GM18519 (cell line): ENCODE results near the gene SLC9A8.
"Not testable (repeated sequence)": the region's sequence is repeated elsewhere in the genome, so short reads cannot be mapped to it uniquely, and the experiment has no call there.

Experiments used
- ATAC-seq: cut with Tn5 transposase; IDR thresholded peaks from one replicate; pipeline ENCODE4 v1.9.1; 2021; ENCODE audit warnings: mild to moderate bottlenecking, moderate library complexity; ENCODE audit not compliant: unreplicated experiment, low FRiP score

Gene SLC9A8

GRCh38 chr20:49786196-49786595 lies 26.4 kb upstream of the SLC9A8 start:
- no peak for ATAC-seq

DNA sequence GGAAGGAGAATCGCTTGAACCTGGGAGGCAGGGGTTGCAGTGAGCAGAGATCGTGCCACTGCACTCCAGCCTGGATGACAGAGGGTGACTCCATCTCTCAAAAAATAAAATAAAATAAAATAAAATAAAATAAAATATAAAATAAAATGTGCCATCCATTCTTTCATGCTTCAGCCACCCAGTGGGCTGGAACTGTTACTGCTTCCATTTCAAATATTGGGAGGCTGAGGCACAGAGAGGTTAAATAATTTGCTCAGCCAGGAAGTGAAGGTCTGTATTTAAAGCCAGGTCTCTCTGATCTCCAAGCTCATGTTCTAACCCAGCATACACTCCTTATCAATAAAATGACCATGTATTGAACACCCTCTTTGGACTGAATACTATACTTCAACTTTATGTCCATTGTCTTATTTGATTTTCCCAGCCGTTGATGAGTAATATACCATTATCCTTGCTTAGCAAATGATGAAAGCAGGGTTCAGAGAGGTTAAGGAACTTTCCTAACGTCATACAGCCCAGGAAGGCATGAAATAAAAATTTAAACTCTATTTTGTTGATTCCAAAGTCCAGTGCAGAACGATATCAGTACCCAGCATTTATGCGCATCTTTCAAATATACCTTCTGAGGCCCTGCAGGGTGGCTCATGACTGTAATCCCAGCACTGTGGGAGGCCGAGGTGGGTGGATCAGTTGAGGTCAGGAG lies 25.8 kb upstream of the SLC9A8 start:
- ATAC-seq = no peak

DNA sequence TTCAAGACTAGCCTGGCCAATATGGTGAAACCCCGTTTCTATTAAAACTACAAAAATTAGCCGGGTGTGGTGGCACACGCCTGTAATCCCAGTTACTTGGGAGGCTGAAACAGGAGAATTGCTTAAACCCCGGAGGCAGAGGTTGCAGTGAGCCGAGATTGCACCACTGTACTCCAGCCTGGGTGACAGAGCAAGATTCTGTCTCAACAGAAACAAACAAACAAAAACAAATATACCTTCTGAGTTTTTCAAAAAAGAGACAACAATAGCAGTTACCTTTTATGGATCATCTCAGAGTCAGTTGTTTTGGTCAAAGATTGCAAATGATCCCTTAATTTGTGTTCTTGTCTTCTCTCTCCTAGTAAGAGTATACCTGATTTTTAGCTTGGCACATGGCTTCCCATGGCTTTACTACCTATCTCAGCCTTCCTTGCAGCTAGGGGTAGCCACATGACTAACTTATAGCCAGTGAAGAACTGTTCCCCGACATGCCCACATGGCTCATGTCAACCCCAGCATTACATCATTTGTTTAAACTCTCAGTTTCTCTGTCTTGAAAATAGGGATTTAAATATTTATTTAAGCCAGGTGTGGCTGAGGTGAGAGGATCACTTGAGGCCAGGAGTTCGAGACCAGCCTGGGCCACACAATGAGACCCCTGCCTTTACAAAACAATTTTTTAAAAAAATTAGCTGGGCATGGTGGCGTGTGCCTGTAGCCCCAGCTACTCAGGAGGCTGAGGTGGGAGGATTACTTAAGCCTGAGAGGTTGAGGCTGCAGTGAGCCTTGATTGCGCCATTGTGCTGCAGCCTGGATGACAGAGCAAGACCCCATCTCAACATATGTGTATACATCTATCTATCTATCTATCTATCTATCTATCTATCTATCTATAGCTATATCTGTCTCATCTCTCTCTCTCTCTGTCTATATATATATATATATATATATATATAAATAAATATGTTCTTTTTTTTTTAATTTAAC lies 25.0 kb upstream of the SLC9A8 start:
- ATAC-seq = no peak

DNA sequence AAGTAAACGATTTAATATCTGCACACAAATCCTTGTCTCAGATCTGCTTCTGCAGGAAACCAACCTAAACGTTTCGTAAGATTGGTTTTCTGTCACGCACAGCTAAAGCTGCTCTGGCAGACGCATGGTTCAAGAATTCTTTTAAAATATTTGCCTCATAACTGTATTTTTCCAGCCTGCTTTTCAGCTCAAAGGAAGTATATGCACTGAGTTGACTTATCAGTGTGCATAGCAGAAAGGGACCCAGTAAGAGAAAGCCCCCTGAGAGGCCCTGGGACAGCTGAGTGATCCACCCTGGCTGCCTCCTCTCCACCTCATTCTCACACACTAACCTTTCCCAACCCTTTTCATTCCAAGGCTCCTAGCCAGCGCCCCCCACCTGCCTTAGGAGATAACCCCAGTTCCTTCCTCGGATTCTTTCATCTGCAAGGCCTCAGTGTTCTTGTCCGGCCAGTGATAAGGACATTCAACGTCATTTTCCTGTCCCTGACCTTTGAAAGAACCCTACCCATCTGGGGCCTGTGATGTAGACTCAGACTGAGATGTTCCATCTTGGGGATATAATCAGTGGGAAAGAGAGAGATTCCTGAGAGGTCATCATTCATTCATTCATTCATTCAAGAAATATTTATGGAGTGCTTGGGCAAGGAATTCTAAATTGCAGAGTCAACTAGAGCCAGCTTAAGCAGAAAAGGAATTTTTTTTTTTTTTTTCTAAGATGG lies 22.4 kb upstream of the SLC9A8 start:
- no peak for ATAC-seq

DNA sequence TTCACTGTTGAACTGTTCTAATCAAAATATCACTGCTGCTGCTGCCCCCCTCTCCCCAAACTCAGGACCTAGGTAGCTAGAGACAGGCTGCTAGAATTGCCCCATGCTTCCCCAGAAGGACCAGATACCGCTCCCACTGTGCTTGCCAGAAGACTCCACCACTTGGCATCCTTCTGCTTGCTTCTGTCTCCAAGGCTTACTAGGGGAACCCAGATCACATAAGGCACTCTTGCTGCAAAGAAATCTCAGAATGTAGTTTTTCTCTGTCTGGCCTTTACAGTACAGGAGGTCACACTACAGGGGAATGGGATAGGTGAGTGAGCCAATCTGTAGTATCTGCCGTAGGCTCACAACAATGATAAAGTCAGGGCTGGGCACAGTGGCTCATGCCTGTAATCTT lies 21.5 kb upstream of the SLC9A8 start:
- no peak for ATAC-seq

DNA sequence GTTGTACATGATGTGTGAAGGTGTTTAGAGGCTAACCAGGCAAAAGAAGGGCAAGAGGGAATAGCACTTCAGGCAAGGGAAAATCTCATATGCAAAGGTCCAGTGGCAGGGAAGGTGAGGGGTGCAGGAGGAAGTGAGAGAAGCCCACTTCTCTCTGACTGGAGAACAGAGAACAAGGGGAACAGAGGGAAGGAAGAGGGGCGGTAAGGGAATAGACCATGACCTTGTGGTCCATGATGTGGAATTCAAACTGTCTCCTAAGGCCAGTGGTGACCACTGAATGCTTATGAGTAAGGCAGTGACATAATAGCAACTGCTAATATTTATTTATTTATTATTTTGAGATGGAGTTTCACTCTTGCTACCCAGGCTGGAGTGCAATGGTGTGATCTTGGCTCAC lies 20.6 kb upstream of the SLC9A8 start:
- no peak for ATAC-seq

DNA sequence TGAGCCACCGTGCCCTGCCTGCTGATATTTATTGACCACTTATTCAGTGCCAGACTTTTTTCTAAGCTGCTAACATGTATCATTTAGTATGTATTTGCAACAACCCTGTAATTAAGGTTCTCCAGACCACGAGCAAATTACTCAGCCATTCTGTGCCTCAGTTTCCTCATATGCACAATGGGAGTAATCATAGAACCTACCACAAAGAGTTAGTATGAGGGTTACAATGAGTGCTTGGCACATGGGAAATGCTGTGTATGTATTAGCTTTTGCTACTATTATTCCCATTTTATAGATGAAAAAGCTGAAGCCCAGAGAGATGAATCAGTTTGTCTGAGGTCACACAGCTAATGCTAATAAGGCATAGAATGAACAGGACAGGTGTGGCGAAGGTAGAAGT lies 20.0 kb upstream of the SLC9A8 start:
- ATAC-seq = no peak

GRCh38 chr20:49794336-49795134 lies 18.1 kb upstream of the SLC9A8 start:
- ATAC-seq = no peak

- ATAC-seq = no peak
Measured at GRCh38 chr20:49795135-49795424, 17.5 kb upstream of the SLC9A8 start.

GRCh38 chr20:49796600-49797343 lies 15.9 kb upstream of the SLC9A8 start:
- no peak for ATAC-seq

DNA sequence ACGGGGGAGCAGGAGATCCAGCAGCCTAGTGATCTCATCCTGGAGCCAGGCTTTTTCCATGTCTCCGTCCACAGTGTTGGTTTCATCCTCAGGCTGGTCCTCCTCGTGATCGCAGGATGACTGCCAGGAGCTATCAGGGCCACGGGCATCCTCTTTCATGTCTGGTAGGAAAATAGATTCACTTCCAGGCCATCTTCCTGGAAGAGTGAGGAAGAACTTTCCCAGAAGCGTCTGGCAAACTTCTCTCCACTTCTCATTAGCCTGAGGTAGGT lies 15.3 kb upstream of the SLC9A8 start:
- ATAC-seq = no peak

GRCh38 chr20:49798718-49799117 lies 13.9 kb upstream of the SLC9A8 start:
- no peak for ATAC-seq

- ATAC-seq = no peak
Measured at GRCh38 chr20:49799698-49800097, 12.9 kb upstream of the SLC9A8 start.

- ATAC-seq = no peak
Measured at GRCh38 chr20:49803418-49803817, 9.2 kb upstream of the SLC9A8 start.

DNA sequence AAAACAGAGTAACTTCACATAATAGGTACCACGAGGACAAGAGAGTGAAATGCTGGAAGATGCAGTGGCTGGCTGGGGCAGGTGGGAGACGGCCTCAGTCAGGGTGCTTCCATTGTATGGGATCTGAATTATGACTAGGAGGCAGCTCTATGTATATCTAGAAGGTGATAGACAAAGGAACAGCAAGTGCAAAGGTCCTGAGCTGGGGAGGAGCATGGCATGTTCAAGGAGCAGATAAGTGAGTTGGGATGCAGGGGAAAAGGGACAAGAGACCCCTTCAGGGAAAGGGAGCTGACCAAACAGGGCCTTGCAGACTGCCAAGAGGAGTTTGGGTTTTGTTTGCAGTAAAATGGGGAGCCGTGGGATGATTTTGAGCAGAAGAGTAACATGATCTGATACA lies 8.3 kb upstream of the SLC9A8 start:
- ATAC-seq = no peak

GRCh38 chr20:49805224-49805876 lies 7.3 kb upstream of the SLC9A8 start:
- ATAC-seq = not testable (repeated sequence)

DNA sequence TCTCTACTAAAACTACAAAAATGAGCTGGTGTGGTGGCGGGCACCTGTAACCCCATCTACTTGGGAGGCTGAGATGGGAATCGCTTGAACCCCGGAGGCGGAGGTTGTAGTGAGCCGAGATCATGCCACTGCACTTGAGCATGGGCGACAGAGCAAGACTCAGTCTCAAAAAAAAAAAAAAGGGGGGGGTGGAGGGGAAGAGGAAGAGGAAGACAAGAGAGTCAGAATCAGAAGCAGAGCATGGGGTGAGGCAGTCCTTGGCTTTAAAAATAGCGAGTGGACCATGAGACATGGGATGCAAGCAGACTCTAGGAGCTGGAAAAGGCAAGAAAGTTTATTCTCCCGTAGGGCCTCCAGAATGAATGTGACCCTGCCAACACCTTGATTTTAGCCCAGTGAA lies 3.9 kb upstream of the SLC9A8 start:
- no peak for ATAC-seq

DNA sequence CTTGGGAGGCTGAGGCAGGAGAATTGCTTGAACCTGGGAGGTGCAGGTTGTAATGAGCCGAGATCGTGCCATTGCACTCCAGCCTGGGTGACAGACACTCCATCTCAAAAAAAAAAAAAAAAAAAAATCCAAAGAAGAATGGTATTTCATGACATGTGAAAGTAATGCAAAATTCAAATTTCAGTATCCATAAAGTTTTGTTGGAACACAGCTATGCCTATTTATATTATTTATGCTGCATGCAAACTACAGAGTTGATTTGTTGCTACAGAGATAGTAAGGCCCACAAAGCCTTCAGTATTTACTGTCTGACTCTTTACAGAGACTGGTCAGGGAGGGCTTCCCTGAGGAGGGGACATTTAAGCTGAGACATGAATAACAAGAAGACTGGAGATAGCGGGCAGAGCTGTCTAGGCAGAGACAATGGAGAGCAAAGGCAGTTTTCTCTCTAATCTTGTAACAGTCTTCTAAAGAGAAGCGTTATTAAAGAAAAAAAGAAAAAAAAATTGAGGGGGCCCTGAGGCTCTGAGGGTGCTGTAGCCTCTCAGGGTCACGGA lies 2.7 kb upstream of the SLC9A8 start:
- ATAC-seq = no peak

DNA sequence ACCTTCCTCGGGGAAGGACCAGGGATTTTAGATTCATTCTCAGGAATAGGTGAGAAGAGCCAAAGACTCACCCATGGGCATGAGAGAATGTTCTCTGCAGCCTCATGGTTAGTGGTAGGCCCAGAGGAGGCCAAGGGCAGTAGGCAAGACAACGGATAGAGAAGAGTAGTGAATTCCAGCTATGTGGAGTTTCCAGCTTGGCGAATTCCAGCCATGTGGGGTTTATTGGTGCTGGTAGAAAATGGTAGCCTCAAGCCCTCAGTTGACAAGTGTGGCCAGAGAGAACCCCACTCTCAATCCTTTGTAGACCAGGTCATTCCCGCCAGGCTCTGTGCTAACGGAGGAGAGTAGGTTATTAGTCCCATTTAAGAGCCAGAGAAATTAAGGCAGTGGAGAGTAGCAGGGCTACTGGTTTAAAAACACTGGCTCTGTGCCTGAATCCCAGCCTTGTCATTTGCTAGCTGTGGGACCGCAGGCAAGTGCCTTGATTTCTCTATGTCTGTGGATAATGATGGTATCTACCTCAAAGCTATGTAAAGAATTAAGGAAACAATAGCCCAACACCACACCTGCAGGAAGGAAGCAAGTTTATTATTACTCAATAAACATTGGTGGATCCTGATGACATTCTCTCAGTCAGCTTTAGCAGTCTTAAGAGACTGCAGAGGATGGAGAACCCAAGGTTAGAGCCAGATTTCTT lies 2.0 kb upstream of the SLC9A8 start:
- no peak for ATAC-seq
